Endothelial cell of umbilical vein (primary cell): ENCODE data around the gene P4HA3.

Experiments
- EZH2 ChIP-seq: IDR thresholded peaks from 2 replicates; pipeline ENCODE4 v1.6.1; 2012; ENCODE audit warnings: borderline replicate concordance, low read depth, mild to moderate bottlenecking, moderate library complexity, low read length, inconsistent platforms; ENCODE audit not compliant: severe bottlenecking
- JUN ChIP-seq: IDR thresholded peaks from 2 replicates; pipeline ENCODE4 v1.6.1; 2011; ENCODE audit warnings: borderline replicate concordance, low read depth; ENCODE audit not compliant: insufficient read length, insufficient read depth
- POLR2A ChIP-seq: IDR thresholded peaks from 2 replicates; pipeline ENCODE4 v1.6.1; 2012; ENCODE audit warnings: low read depth, mild to moderate bottlenecking, control low read depth, low read length
- POLR2AphosphoS5 ChIP-seq: IDR thresholded peaks from 2 replicates; pipeline ENCODE4 v1.6.1; 2012; ENCODE audit warnings: low read depth, mild to moderate bottlenecking, control low read depth, low read length, moderate library complexity; ENCODE audit not compliant: insufficient read depth
- TF ChIP-seq, protein P1 (sequence below), 2 donors: IDR thresholded peaks; 1 replicate in 1 of 2; 2 replicates in 1 of 2; pipeline ENCODE4 v1.5.1; 2011; ENCODE audit warnings: low read length in 2 of 2, mild to moderate bottlenecking in 2 of 2, moderate library complexity in 2 of 2, control low read depth in 1 of 2, inconsistent platforms in 1 of 2, low read depth in 1 of 2; ENCODE audit not compliant: insufficient read depth in 1 of 2; ENCODE audit errors: extremely low read depth in 1 of 2
- TF ChIP-seq, protein P2 (sequence below): IDR thresholded peaks from 2 replicates; pipeline ENCODE4 v1.6.1; 2011; ENCODE audit not compliant: insufficient read depth, insufficient read length

DNA sequence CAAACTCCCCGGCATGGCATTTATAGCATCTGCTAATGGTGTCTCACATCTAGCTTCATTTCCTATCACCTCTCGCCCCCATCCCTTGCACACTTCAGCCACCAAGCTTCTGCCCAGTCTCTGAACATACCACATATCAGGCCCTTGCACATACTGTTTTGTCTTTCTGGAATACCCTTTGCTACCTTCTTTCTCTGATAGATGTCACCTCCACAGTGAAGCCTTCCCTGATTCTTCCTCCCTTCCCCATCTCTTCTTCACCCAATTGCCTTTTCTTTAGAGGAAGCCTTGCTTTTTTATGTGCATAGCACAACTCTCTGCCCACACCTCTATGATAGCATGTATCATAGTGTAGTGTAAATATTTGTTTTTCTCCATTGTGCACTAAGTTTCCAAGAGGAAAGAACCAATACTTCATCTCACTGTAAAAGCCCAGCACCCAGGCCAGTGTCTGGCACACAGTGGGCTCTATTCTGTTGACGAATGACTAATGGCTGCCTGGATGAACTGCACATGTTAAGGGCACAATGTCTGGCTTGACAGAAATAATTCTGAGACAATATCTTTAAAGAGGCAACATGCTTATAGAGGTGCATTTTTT is 27.8 kb downstream of the P4HA3 start:
- TF ChIP-seq, protein P1, sequence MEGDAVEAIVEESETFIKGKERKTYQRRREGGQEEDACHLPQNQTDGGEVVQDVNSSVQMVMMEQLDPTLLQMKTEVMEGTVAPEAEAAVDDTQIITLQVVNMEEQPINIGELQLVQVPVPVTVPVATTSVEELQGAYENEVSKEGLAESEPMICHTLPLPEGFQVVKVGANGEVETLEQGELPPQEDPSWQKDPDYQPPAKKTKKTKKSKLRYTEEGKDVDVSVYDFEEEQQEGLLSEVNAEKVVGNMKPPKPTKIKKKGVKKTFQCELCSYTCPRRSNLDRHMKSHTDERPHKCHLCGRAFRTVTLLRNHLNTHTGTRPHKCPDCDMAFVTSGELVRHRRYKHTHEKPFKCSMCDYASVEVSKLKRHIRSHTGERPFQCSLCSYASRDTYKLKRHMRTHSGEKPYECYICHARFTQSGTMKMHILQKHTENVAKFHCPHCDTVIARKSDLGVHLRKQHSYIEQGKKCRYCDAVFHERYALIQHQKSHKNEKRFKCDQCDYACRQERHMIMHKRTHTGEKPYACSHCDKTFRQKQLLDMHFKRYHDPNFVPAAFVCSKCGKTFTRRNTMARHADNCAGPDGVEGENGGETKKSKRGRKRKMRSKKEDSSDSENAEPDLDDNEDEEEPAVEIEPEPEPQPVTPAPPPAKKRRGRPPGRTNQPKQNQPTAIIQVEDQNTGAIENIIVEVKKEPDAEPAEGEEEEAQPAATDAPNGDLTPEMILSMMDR (IDR thresholded peaks at IDR 0.05; ENCODE audit: extremely low read depth in 1 of 2, insufficient read depth in 1 of 2, low read depth in 1 of 2, low read length in 2 of 2): no peak
- TF ChIP-seq POLR2AphosphoS5: no peak
- TF ChIP-seq POLR2A: no peak
- TF ChIP-seq, protein P2, sequence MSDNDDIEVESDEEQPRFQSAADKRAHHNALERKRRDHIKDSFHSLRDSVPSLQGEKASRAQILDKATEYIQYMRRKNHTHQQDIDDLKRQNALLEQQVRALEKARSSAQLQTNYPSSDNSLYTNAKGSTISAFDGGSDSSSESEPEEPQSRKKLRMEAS: no peak
- no peak for TF ChIP-seq EZH2
- TF ChIP-seq JUN: no peak
